IMR-90 (cell line): ENCODE measurements around the gene MTHFD2L. TPM values are rescaled to one million over a fixed set of nuclear protein-coding genes. Genes with fewer than 3 reads are reported as not detected.
A peak's percentile ranks its signal among the peaks of the same experiment; 100 is the strongest.

Experiments
- ATAC-seq: fragments of 200-7000 bp; cut with Tn5 transposase; 2 replicates; pipeline ENCODE4 v1.9.1; 2020; ENCODE audit warnings: low read depth, mild to moderate bottlenecking, moderate library complexity
- BruUV-seq: library from RNA; stranded (reverse); fragments of 400-500 nt; replicated peaks from 2 replicates; lab custom pipeline; 2021; lab: Mats Ljungman, UMichigan
- CTCF ChIA-PET: fragments of 300-600 bp; formaldehyde crosslinking; extraction: SDS; loops from one replicate; lab custom pipeline; 2021; ENCODE audit warnings: antibody characterized with exemption; lab: Yijun Ruan, JAX
- POLR2A ChIA-PET: fragments of 300-600 bp; sonication (Branson Sonifier 250); formaldehyde crosslinking; loops from one replicate; lab custom pipeline; 2022; ENCODE audit warnings: antibody characterized with exemption; ENCODE audit not compliant: unreplicated experiment; lab: Charles Lee
- DNase-seq: peaks from one replicate; pipeline ENCODE4 v3.0.0; 2013
- H2AFZ ChIP-seq: replicated peaks from 2 replicates; pipeline ENCODE3; 2013; ENCODE audit warnings: low read length, mild to moderate bottlenecking; ENCODE audit not compliant: poor library complexity
- H2AK5ac ChIP-seq: 2 replicates; pipeline ENCODE4 v1.6.1; 2013; ENCODE audit warnings: low read depth, low read length, inconsistent platforms
- H2AK9ac ChIP-seq: replicated peaks from 2 replicates; pipeline ENCODE3; 2013; ENCODE audit warnings: mild to moderate bottlenecking, low read depth, low read length, moderate library complexity; ENCODE audit not compliant: poor library complexity
- H2BK120ac ChIP-seq: 2 replicates; pipeline ENCODE4 v1.6.1; 2013; ENCODE audit warnings: low read depth, low read length, inconsistent platforms
- H2BK15ac ChIP-seq: 3 replicates; pipeline ENCODE4 v1.6.1; 2013; ENCODE audit warnings: low read depth, low read length, inconsistent platforms
- H2BK20ac ChIP-seq: 2 replicates; pipeline ENCODE4 v1.6.1; 2013; ENCODE audit warnings: low read depth, mild to moderate bottlenecking, inconsistent platforms, low read length, moderate library complexity
- H2BK5ac ChIP-seq: 2 replicates; pipeline ENCODE4 v1.6.1; 2013; ENCODE audit warnings: mild to moderate bottlenecking, low read depth, low read length, inconsistent platforms; ENCODE audit not compliant: poor library complexity, severe bottlenecking
- H3K14ac ChIP-seq: replicated peaks from 2 replicates; pipeline ENCODE4 v1.6.1; 2013; ENCODE audit warnings: low read depth, low read length, inconsistent platforms
- H3K18ac ChIP-seq: 2 replicates; pipeline ENCODE4 v1.6.1; 2013; ENCODE audit warnings: low read depth, low read length, control low read depth
- H3K23ac ChIP-seq: 2 replicates; pipeline ENCODE4 v1.6.1; 2013; ENCODE audit warnings: low read depth, low read length, inconsistent platforms
- H3K27ac ChIP-seq: 2 replicates; pipeline ENCODE4 v1.5.1; 2013; ENCODE audit warnings: mild to moderate bottlenecking, control low read depth, low read length; ENCODE audit not compliant: insufficient read depth
- H3K27me3 ChIP-seq: 2 replicates; pipeline ENCODE4 v1.6.1; 2013; ENCODE audit warnings: low read length; ENCODE audit not compliant: control insufficient read depth, insufficient read depth
- H3K36me3 ChIP-seq: 2 replicates; pipeline ENCODE4 v1.6.1; 2013; ENCODE audit warnings: low read length, mixed read lengths; ENCODE audit not compliant: control insufficient read depth, insufficient read depth
- H3K4ac ChIP-seq: 2 replicates; pipeline ENCODE4 v1.6.1; 2013; ENCODE audit warnings: low read depth, low read length, inconsistent platforms
- H3K4me1 ChIP-seq: 2 replicates; pipeline ENCODE4 v1.6.1; 2013; ENCODE audit warnings: low read length, mixed read lengths; ENCODE audit not compliant: control insufficient read depth, insufficient read depth
- H3K4me2 ChIP-seq: 2 replicates; pipeline ENCODE4 v1.6.1; 2013; ENCODE audit warnings: low read depth, mild to moderate bottlenecking, control low read depth, low read length, moderate library complexity
- H3K4me3 ChIP-seq: 2 replicates; pipeline ENCODE4 v1.5.1; 2013; ENCODE audit warnings: low read depth, mild to moderate bottlenecking, control low read depth, low read length, moderate library complexity; ENCODE audit not compliant: insufficient read depth
- H3K56ac ChIP-seq: 2 replicates; pipeline ENCODE4 v1.6.1; 2013; ENCODE audit warnings: low read length, inconsistent platforms; ENCODE audit not compliant: insufficient read depth; ENCODE audit errors: extremely low read depth
- H3K79me1 ChIP-seq, 2 experiments: 2 replicates each; pipeline ENCODE4 v1.6.1; 2013; ENCODE audit warnings: low read length in 2 of 2, inconsistent platforms in 1 of 2, low read depth in 1 of 2
- H3K9ac ChIP-seq: 2 replicates; pipeline ENCODE4 v1.6.1; 2013; ENCODE audit warnings: low read depth, low read length, control low read depth
- H3K9me1 ChIP-seq: 2 replicates; pipeline ENCODE4 v1.6.1; 2013; ENCODE audit warnings: low read length, inconsistent platforms; ENCODE audit not compliant: insufficient read depth
- H3K9me3 ChIP-seq: 2 replicates; pipeline ENCODE4 v1.6.1; 2013; ENCODE audit warnings: low read length; ENCODE audit not compliant: control insufficient read depth, insufficient read depth
- H4K20me1 ChIP-seq: 2 replicates; pipeline ENCODE4 v1.6.1; 2013; ENCODE audit warnings: low read length, inconsistent platforms; ENCODE audit not compliant: insufficient read depth
- H4K5ac ChIP-seq: 2 replicates; pipeline ENCODE4 v1.6.1; 2013; ENCODE audit warnings: mild to moderate bottlenecking, low read depth, low read length, control low read depth
- H4K8ac ChIP-seq, 2 experiments: 2 replicates each; pipeline ENCODE4 v1.6.1; 2013; ENCODE audit warnings: low read depth in 2 of 2, low read length in 2 of 2, control low read depth in 1 of 2, inconsistent platforms in 1 of 2
- H4K91ac ChIP-seq: 2 replicates; pipeline ENCODE4 v1.6.1; 2013; ENCODE audit warnings: low read depth, low read length, inconsistent platforms; ENCODE audit not compliant: insufficient read depth
- BHLHE40 ChIP-seq: fragments of 150-350 bp; IDR thresholded peaks from 2 replicates; pipeline ENCODE4 v1.6.1; 2016; ENCODE audit warnings: mild to moderate bottlenecking, low read depth, low read length
- CEBPB ChIP-seq: IDR thresholded peaks from 2 replicates; pipeline ENCODE4 v1.6.1; 2012; ENCODE audit warnings: low read depth, low read length, improper control_type of control experiment
- CHD1 ChIP-seq: IDR thresholded peaks from 2 replicates; pipeline ENCODE4 v1.6.1; 2012; ENCODE audit warnings: low read depth, low read length, improper control_type of control experiment
- MXI1 ChIP-seq: IDR thresholded peaks from 2 replicates; pipeline ENCODE4 v1.6.1; 2012; ENCODE audit warnings: low read depth, mild to moderate bottlenecking, low read length, moderate library complexity, borderline replicate concordance
- NFE2L2 ChIP-seq: fragments of 150-350 bp; IDR thresholded peaks from 2 replicates; pipeline ENCODE4 v1.6.1; 2016; ENCODE audit warnings: low read depth, mild to moderate bottlenecking, low read length
- POLR2A ChIP-seq: IDR thresholded peaks from 2 replicates; pipeline ENCODE4 v1.6.1; 2012; ENCODE audit warnings: mild to moderate bottlenecking, low read depth, low read length
- RAD21 ChIP-seq: IDR thresholded peaks from 2 replicates; pipeline ENCODE4 v1.6.1; 2012; ENCODE audit warnings: low read length, improper control_type of control experiment
- RCOR1 ChIP-seq: IDR thresholded peaks from 2 replicates; pipeline ENCODE4 v1.6.1; 2012; ENCODE audit warnings: mild to moderate bottlenecking, low read length, improper control_type of control experiment; ENCODE audit not compliant: insufficient replicate concordance
- SMC3 ChIP-seq: fragments of 150-350 bp; IDR thresholded peaks from 2 replicates; pipeline ENCODE4 v1.6.1; 2016; ENCODE audit warnings: low read depth, mild to moderate bottlenecking, antibody characterized with exemption, low read length, moderate library complexity
- WGBS, 2 experiments: methylation state at CpG; one replicate each; pipeline versions ENCODE4 v1.1.5 to v1.1.7; 2013; ENCODE audit warnings: missing lambda C conversion rate in 2 of 2; ENCODE audit not compliant: insufficient read length in 1 of 2; ENCODE audit errors: extremely low coverage in 2 of 2; 5-methylcytosine and 5-hydroxymethylcytosine counted together
- dilution Hi-C: fragments of 300-500 bp; cut with HindIII; formaldehyde crosslinking; loops from one replicate; pipeline ENCODE4 v1.14.3; 2018; ENCODE audit warnings: low sequenced_read_pairs; ENCODE audit not compliant: unreplicated experiment
- in situ Hi-C: fragments of 300-500 bp; cut with MboI; formaldehyde crosslinking; loops from 3 replicates; pipeline ENCODE4 v1.14.3; 2019; ENCODE audit warnings: low sequenced_read_pairs, inconsistent platforms, mixed read lengths
- intact Hi-C: fragments of 100-400 bp; cut with micrococcal nuclease; formaldehyde crosslinking; loops from 2 replicates; pipeline ENCODE4 v1.10.0; 2022
- polyA plus RNA-seq, 3 experiments: library from polyadenylated mRNA; depleted of rRNA; stranded (reverse); fragments of >200 nt; gene quantifications; 2 replicates each; pipeline ENCODE4 v1.2.3, GENCODE V29; 2012; ENCODE audit warnings: low replicate concordance in 1 of 3
- total RNA-seq: library from RNA; depleted of rRNA; stranded (reverse); fragments of >200 nt; gene quantifications from 2 replicates; pipeline ENCODE4 v1.2.3, GENCODE V29; 2012
- TF ChIP-seq, protein P1 (sequence below): fragments of 150-350 bp; IDR thresholded peaks from 2 replicates; pipeline ENCODE4 v1.6.1; 2017; ENCODE audit warnings: mild to moderate bottlenecking, antibody characterized with exemption, low read length, low read depth
- TF ChIP-seq, protein P2 (sequence below): conservative IDR thresholded peaks from 2 replicates; pipeline ENCODE4 v1.5.1; 2012; ENCODE audit warnings: mild to moderate bottlenecking, low read depth, low read length, improper control_type of control experiment

The MTHFD2L gene
- total and polyA plus RNA-seq, 2 of the 4 experiments (the other 2 are of a cell fraction), result 2.8 to 4.3 TPM

DNA sequence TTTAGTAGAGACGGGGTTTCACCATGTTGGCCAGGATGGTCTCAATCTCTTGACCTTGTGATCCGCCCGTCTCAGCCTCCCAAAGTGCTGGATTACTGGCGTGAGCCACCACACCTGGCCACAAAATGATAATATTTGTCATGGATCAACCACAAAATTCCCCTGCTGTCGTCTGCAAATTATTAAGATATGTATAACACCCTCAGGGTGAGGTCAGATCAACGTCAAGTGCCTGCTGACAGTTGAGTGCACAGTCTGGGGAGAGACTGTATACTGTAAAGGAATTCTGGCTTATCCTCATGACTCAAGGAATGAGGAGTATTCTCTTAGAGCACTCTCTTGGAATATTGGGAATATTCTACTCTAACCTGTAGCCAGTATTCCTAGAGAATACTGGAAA, 161.6 kb downstream of the MTHFD2L start:
- no peaks in the 10 kb centered on the region for H4K20me1 ChIP-seq
- in situ Hi-C loops, result loop anchor here (25.0 kb wide), 1 partner anchor 657 kb away; no protein-coding TSS in a partner anchor
- peaks cover 4% of the 10 kb centered on the region for H3K27me3 ChIP-seq
- H3K9me3 ChIP-seq, result no peaks in the 10 kb centered on the region
- no CpG with 5 or more reads among the region's 6 CpGs for whole genome bisulfite sequencing, 2 experiments
- no peak overlapping the region for H3K4ac ChIP-seq
- no TSS peak for BruUV-seq
- no peak overlapping the region for H3K18ac ChIP-seq
- no peak overlapping the region for H2BK15ac ChIP-seq
- no peak overlapping the region for H3K23ac ChIP-seq
- H3K9ac ChIP-seq, result no peak overlapping the region
- intact Hi-C loops, result no loop called here
- no peaks in the 10 kb centered on the region for H3K79me1 ChIP-seq
- H3K4me3 ChIP-seq, result no peak overlapping the region
- no peak overlapping the region for H3K4me2 ChIP-seq
- H3K36me3 ChIP-seq, result no peaks in the 10 kb centered on the region
- DNase-seq, result peak; percentile 34
- no peak overlapping the region for H3K27ac ChIP-seq
- no peak overlapping the region for H2AFZ ChIP-seq
- H2BK120ac ChIP-seq, result no peak overlapping the region
- no peaks in the 10 kb centered on the region for H3K4me1 ChIP-seq
- H3K56ac ChIP-seq, result no peak overlapping the region
- H2BK5ac ChIP-seq, result no peak overlapping the region
- H2AK5ac ChIP-seq, result no peak overlapping the region
- no peak overlapping the region for H4K5ac ChIP-seq
- H2AK9ac ChIP-seq, result no peak overlapping the region
- no peak overlapping the region for H4K91ac ChIP-seq
- TF ChIP-seq NFE2L2 (no peak), POLR2A (no peak), SMC3 (no peak), RAD21 (no peak), BHLHE40 (no peak), CEBPB (no peak), RCOR1 (no peak), CHD1 (no peak), MXI1 (no peak)
- TF ChIP-seq, protein P1, sequence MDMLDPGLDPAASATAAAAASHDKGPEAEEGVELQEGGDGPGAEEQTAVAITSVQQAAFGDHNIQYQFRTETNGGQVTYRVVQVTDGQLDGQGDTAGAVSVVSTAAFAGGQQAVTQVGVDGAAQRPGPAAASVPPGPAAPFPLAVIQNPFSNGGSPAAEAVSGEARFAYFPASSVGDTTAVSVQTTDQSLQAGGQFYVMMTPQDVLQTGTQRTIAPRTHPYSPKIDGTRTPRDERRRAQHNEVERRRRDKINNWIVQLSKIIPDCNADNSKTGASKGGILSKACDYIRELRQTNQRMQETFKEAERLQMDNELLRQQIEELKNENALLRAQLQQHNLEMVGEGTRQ, result no peak
- TF ChIP-seq, protein P2, sequence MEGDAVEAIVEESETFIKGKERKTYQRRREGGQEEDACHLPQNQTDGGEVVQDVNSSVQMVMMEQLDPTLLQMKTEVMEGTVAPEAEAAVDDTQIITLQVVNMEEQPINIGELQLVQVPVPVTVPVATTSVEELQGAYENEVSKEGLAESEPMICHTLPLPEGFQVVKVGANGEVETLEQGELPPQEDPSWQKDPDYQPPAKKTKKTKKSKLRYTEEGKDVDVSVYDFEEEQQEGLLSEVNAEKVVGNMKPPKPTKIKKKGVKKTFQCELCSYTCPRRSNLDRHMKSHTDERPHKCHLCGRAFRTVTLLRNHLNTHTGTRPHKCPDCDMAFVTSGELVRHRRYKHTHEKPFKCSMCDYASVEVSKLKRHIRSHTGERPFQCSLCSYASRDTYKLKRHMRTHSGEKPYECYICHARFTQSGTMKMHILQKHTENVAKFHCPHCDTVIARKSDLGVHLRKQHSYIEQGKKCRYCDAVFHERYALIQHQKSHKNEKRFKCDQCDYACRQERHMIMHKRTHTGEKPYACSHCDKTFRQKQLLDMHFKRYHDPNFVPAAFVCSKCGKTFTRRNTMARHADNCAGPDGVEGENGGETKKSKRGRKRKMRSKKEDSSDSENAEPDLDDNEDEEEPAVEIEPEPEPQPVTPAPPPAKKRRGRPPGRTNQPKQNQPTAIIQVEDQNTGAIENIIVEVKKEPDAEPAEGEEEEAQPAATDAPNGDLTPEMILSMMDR, result no peak
- H2BK20ac ChIP-seq, result no peak overlapping the region
- ChIA-PET POLR2A (no interaction called here), CTCF (interaction anchor here (0.7 to 2.9 kb wide), 9 partner anchors 33 to 356 kb away, joined by 3 to 29 read pairs (median 4); no protein-coding TSS in a partner anchor)
- no peak overlapping the region for H4K8ac ChIP-seq
- H3K9me1 ChIP-seq, result no peaks in the 10 kb centered on the region
- no peak overlapping the region for H3K14ac ChIP-seq
- dilution Hi-C loops, result no loop called here
- ATAC-seq, result peak; percentile 36; the same call in 1 of the 2 replicates
